ENCODE measurements around the gene SAMD10. TPM values are rescaled to one million over a fixed set of nuclear protein-coding genes. Genes with fewer than 3 reads are reported as not detected.
"Not testable (repeated sequence)": the region's sequence is repeated elsewhere in the genome, so short reads cannot be mapped to it uniquely, and the experiment has no call there.

SAMD10 gene
- total RNA-seq, 2 experiments from 2014 or later, result 20.5 to 21.8 TPM

- H3K36me3 Mint-ChIP-seq (ENCODE audit: low read depth), result peaks cover 31% of the 10 kb centered on the region
- no peaks in the 10 kb centered on the region for H3K9me3 Mint-ChIP-seq
- CTCF ChIA-PET, result interaction anchor here (0.8 to 2.4 kb wide), 16 partner anchors 13 to 443 kb away, joined by 3 to 33 read pairs (median 4); partner anchors contain the start of genes PTK6, RGS19, TCEA2 and UCKL1
- peak; percentile 97 for DNase-seq
- no peaks in the 10 kb centered on the region for H3K27me3 Mint-ChIP-seq (ENCODE audit: low read depth)
- H3K27ac Mint-ChIP-seq, result peak within 1 kb of the TSS; percentile 94
- intact Hi-C loops (cut with micrococcal nuclease), result loop anchor here (1.0 to 10.0 kb wide), 7 partner anchors 57 to 766 kb away; partner anchors contain the start of genes RGS19, TCEA2, TPD52L2 and YTHDF1
- H3K4me3 Mint-ChIP-seq, result peak within 1 kb of the TSS; percentile 84
- peaks cover 52% of the 10 kb centered on the region for H3K4me1 Mint-ChIP-seq (ENCODE audit: low read depth)
These were observed 1.6 kb upstream of the SAMD10 start, which contains the start of gene PRPF6 for GRCh38 chr20:63980806-63981728. Gene PRPF6, plus strand, starts transcription at chr20:63981132. Its CDS starts 114 bp downstream, at chr20:63981246.

GRCh38 chr20:63980317-63980805 is 919 bp upstream of the SAMD10 start:
- Mint-ChIP-seq H3K9me3 (no peaks in the 10 kb centered on the region), H3K27ac (peak overlapping the region; percentile 94), H3K4me1 (ENCODE audit: low read depth) (peaks cover 54% of the 10 kb centered on the region), H3K36me3 (ENCODE audit: low read depth) (peaks cover 27% of the 10 kb centered on the region), H3K27me3 (ENCODE audit: low read depth) (no peaks in the 10 kb centered on the region), H3K4me3 (peak overlapping the region; percentile 84)
- peak; percentile 59 for DNase-seq
- intact Hi-C loops (cut with micrococcal nuclease), result loop anchor here (1.0 to 10.0 kb wide), 5 partner anchors 58 to 766 kb away; partner anchors contain the start of genes RGS19 and YTHDF1
- CTCF ChIA-PET, result interaction anchor here (0.7 to 2.4 kb wide), 20 partner anchors 13 to 443 kb away, joined by 3 to 33 read pairs (median 4); partner anchors contain the start of genes PTK6, RGS19, TCEA2 and UCKL1

GRCh38 chr20:63979229-63979556 is 249 bp downstream of the SAMD10 start:
- H3K4me3 Mint-ChIP-seq, result peak overlapping the region; percentile 77
- H3K36me3 Mint-ChIP-seq (ENCODE audit: low read depth), result peaks cover 26% of the 10 kb centered on the region
- H3K9me3 Mint-ChIP-seq, result no peaks in the 10 kb centered on the region
- H3K27me3 Mint-ChIP-seq (ENCODE audit: low read depth), result no peaks in the 10 kb centered on the region
- intact Hi-C loops (cut with micrococcal nuclease), result loop anchor here (2.0 kb wide), 2 partner anchors 76 to 442 kb away; partner anchors contain the start of gene PTK6
- H3K27ac Mint-ChIP-seq, result peak overlapping the region; percentile 87
- CTCF ChIA-PET, result interaction anchor here (1.0 to 2.4 kb wide), 5 partner anchors 14 to 337 kb away, joined by 3 to 33 read pairs (median 4); no protein-coding TSS in a partner anchor
- H3K4me1 Mint-ChIP-seq (ENCODE audit: low read depth), result peaks cover 54% of the 10 kb centered on the region
- DNase-seq, result no peak

- intact Hi-C loops (cut with micrococcal nuclease), result loop anchor here (2.0 kb wide), 2 partner anchors 76 to 442 kb away; partner anchors contain the start of gene PTK6
- Mint-ChIP-seq H3K4me3 (peak overlapping the region; percentile 77), H3K27me3 (ENCODE audit: low read depth) (no peaks in the 10 kb centered on the region), H3K27ac (peak overlapping the region; percentile 89), H3K36me3 (ENCODE audit: low read depth) (peaks cover 30% of the 10 kb centered on the region), H3K4me1 (ENCODE audit: low read depth) (peaks cover 58% of the 10 kb centered on the region), H3K9me3 (no peaks in the 10 kb centered on the region)
- CTCF ChIA-PET, result interaction anchor here (0.8 to 2.4 kb wide), 4 partner anchors 21 to 337 kb away, joined by 3 to 33 read pairs (median 6); no protein-coding TSS in a partner anchor
- DNase-seq, result peak; percentile 81
These were observed 868 bp downstream of the SAMD10 start for GRCh38 chr20:63978319-63979228.

- Mint-ChIP-seq H3K4me3 (peak overlapping the region; percentile 77), H3K27me3 (ENCODE audit: low read depth) (no peaks in the 10 kb centered on the region), H3K36me3 (ENCODE audit: low read depth) (peaks cover 26% of the 10 kb centered on the region), H3K9me3 (no peaks in the 10 kb centered on the region), H3K27ac (peak overlapping the region; percentile 89), H3K4me1 (ENCODE audit: low read depth) (peaks cover 55% of the 10 kb centered on the region)
- peak; percentile 81 for DNase-seq
- CTCF ChIA-PET, result interaction anchor here (0.8 to 1.1 kb wide), 2 partner anchors 21 to 143 kb away, joined by 3 read pairs; no protein-coding TSS in a partner anchor
- intact Hi-C loops (cut with micrococcal nuclease), result loop anchor here (1.0 to 2.0 kb wide), 3 partner anchors 21 to 441 kb away; partner anchors contain the start of gene PTK6
These were observed 1.6 kb downstream of the SAMD10 start for GRCh38 chr20:63977739-63978276.

GRCh38 chr20:63976980-63977738 is 2.3 kb downstream of the SAMD10 start:
- Mint-ChIP-seq H3K4me1 (ENCODE audit: low read depth) (peaks cover 49% of the 10 kb centered on the region), H3K27me3 (ENCODE audit: low read depth) (no peaks in the 10 kb centered on the region), H3K36me3 (ENCODE audit: low read depth) (peaks cover 21% of the 10 kb centered on the region), H3K9me3 (no peaks in the 10 kb centered on the region), H3K27ac (peak overlapping the region; percentile 89), H3K4me3 (peak overlapping the region; percentile 77)
- CTCF ChIA-PET, result interaction anchor here (0.8 to 1.1 kb wide), 2 partner anchors 20 to 143 kb away, joined by 3 read pairs; no protein-coding TSS in a partner anchor
- intact Hi-C loops (cut with micrococcal nuclease), result loop anchor here (1.0 kb wide), 1 partner anchor 20 kb away; no protein-coding TSS in a partner anchor
- no peak for DNase-seq

GRCh38 chr20:63976511-63976910 is 2.9 kb downstream of the SAMD10 start:
- H3K4me3 Mint-ChIP-seq; H3K27me3 Mint-ChIP-seq (ENCODE audit: low read depth); CTCF ChIA-PET; DNase-seq; H3K9me3 Mint-ChIP-seq; intact Hi-C loops (cut with micrococcal nuclease): not testable (repeated sequence)
- Mint-ChIP-seq H3K27ac (peak overlapping the region; percentile 69), H3K4me1 (ENCODE audit: low read depth) (peaks cover 48% of the 10 kb centered on the region), H3K36me3 (ENCODE audit: low read depth) (peaks cover 21% of the 10 kb centered on the region)

GRCh38 chr20:63974402-63975200 is 4.8 kb downstream of the SAMD10 start:
- H3K27me3 Mint-ChIP-seq (ENCODE audit: low read depth), result no peaks in the 10 kb centered on the region
- no peak for DNase-seq
- intact Hi-C loops (cut with micrococcal nuclease), result loop anchor here (1.0 kb wide), 3 partner anchors 188 to 436 kb away; no protein-coding TSS in a partner anchor
- no peak overlapping the region for H3K4me3 Mint-ChIP-seq
- peaks cover 21% of the 10 kb centered on the region for H3K36me3 Mint-ChIP-seq (ENCODE audit: low read depth)
- H3K27ac Mint-ChIP-seq, result no peak overlapping the region
- H3K4me1 Mint-ChIP-seq (ENCODE audit: low read depth), result peaks cover 38% of the 10 kb centered on the region
- CTCF ChIA-PET, result interaction anchor here (0.6 to 2.1 kb wide), 20 partner anchors 13 to 478 kb away, joined by 3 to 10 read pairs (median 4); partner anchors contain the start of gene TPD52L2
- H3K9me3 Mint-ChIP-seq, result no peaks in the 10 kb centered on the region

- DNase-seq, result peak; percentile 79
- Mint-ChIP-seq H3K27me3 (ENCODE audit: low read depth) (no peaks in the 10 kb centered on the region), H3K36me3 (ENCODE audit: low read depth) (peaks cover 21% of the 10 kb centered on the region), H3K4me3 (no peak overlapping the region), H3K4me1 (ENCODE audit: low read depth) (peaks cover 41% of the 10 kb centered on the region), H3K27ac (peak overlapping the region; percentile 15), H3K9me3 (no peaks in the 10 kb centered on the region)
- CTCF ChIA-PET, result interaction anchor here (0.6 to 2.1 kb wide), 20 partner anchors 12 to 477 kb away, joined by 3 to 10 read pairs (median 4); partner anchors contain the start of gene TPD52L2
- intact Hi-C loops (cut with micrococcal nuclease), result loop anchor here (1.0 kb wide), 4 partner anchors 65 to 436 kb away; no protein-coding TSS in a partner anchor
These were observed 5.6 kb downstream of the SAMD10 start for GRCh38 chr20:63973636-63974401.

Data from activated naive CD4-positive, alpha-beta T cell treated with anti-CD3 and anti-CD28 coated beads for 36 hours (primary cell).